ENCODE data around the gene XAGE3. TPM values are rescaled to one million over a fixed set of nuclear protein-coding genes. Genes with fewer than 3 reads are reported as not detected.
"Not testable (repeated sequence)": the region's sequence is repeated elsewhere in the genome, so short reads cannot be mapped to it uniquely, and the experiment has no call there.

The XAGE3 gene, protein sequence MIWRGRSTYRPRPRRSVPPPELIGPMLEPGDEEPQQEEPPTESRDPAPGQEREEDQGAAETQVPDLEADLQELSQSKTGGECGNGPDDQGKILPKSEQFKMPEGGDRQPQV
- not detected for total RNA-seq

- POLR2A ChIA-PET = no interaction called here
- CTCF ChIA-PET = no interaction called here
- peaks cover 9% of the 10 kb centered on the region for H3K27me3 Mint-ChIP-seq (ENCODE audit: low read depth)
- no peak for DNase-seq
- no peaks in the 10 kb centered on the region for H3K4me1 Mint-ChIP-seq (ENCODE audit: low read depth)
- H3K27ac Mint-ChIP-seq = no peak within 1 kb of the TSS
- no peak within 1 kb of the TSS for H3K4me3 Mint-ChIP-seq
- no peaks in the 10 kb centered on the region for H3K9me3 Mint-ChIP-seq (ENCODE audit: insufficient read depth)
- ATAC-seq = no peak
- no peaks in the 10 kb centered on the region for H3K36me3 Mint-ChIP-seq (ENCODE audit: low read depth)
Measured at GRCh38 chrX:52867610-52868348, at the start of gene XAGE3. TSS of gene XAGE3 (minus strand) at chrX:52868083. CDS start at chrX:52867133, 950 bp downstream.

DNA sequence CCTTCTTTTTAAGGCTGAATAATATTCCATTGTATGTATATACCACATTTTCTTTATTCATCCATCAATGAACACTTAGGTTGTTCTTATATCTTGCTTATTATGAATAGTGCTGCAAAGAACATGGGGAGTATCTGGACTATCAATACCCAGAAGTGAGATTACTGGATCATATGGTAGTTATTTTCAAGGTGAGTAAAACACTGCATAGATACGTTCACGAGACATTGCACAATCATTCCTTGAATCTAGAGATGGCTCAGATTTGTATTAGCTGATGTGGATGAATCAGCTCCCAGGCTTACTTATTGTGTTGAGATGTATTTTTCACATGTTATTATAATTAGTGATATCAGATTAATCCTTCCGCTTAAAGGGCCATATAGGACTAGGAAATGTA, 46.8 kb upstream of the XAGE3 start:
- H3K9me3 Mint-ChIP-seq (ENCODE audit: insufficient read depth); CTCF ChIA-PET; POLR2A ChIA-PET; DNase-seq; H3K36me3 Mint-ChIP-seq (ENCODE audit: low read depth); H3K4me1 Mint-ChIP-seq (ENCODE audit: low read depth); ATAC-seq; H3K27me3 Mint-ChIP-seq (ENCODE audit: low read depth); H3K4me3 Mint-ChIP-seq; H3K27ac Mint-ChIP-seq: not testable (repeated sequence)

GRCh38 chrX:52913681-52914080, 45.8 kb upstream of the XAGE3 start:
- H3K27ac Mint-ChIP-seq; H3K36me3 Mint-ChIP-seq (ENCODE audit: low read depth); DNase-seq; ATAC-seq; H3K27me3 Mint-ChIP-seq (ENCODE audit: low read depth); CTCF ChIA-PET; H3K4me3 Mint-ChIP-seq; POLR2A ChIA-PET; H3K9me3 Mint-ChIP-seq (ENCODE audit: insufficient read depth); H3K4me1 Mint-ChIP-seq (ENCODE audit: low read depth): not testable (repeated sequence)

- H3K36me3 Mint-ChIP-seq (ENCODE audit: low read depth); ATAC-seq; CTCF ChIA-PET; H3K4me1 Mint-ChIP-seq (ENCODE audit: low read depth); H3K9me3 Mint-ChIP-seq (ENCODE audit: insufficient read depth); H3K4me3 Mint-ChIP-seq; POLR2A ChIA-PET; H3K27ac Mint-ChIP-seq; DNase-seq; H3K27me3 Mint-ChIP-seq (ENCODE audit: low read depth): not testable (repeated sequence)
Measured at GRCh38 chrX:52909313-52909969, 41.6 kb upstream of the XAGE3 start.

GRCh38 chrX:52907900-52908299, 40.0 kb upstream of the XAGE3 start:
- H3K4me3 Mint-ChIP-seq; DNase-seq; CTCF ChIA-PET; H3K9me3 Mint-ChIP-seq (ENCODE audit: insufficient read depth); H3K36me3 Mint-ChIP-seq (ENCODE audit: low read depth); ATAC-seq; H3K4me1 Mint-ChIP-seq (ENCODE audit: low read depth); H3K27me3 Mint-ChIP-seq (ENCODE audit: low read depth); H3K27ac Mint-ChIP-seq; POLR2A ChIA-PET: not testable (repeated sequence)

DNA sequence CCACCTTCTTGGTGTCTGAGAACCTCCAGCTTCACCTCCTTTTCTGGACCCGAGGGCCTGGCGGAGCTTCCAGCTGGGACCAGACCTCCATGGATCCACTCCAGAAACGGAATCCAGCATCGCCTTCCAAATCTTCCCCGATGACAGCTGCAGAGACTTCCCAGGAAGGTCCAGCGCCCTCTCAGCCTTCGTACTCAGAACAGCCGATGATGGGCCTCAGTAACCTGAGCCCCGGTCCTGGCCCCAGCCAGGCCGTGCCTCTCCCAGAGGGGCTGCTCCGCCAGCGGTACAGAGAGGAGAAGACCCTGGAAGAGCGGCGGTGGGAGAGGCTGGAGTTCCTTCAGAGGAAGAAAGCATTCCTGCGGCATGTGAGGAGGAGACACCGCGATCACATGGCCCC, 39.3 kb upstream of the XAGE3 start:
- H3K27me3 Mint-ChIP-seq (ENCODE audit: low read depth); CTCF ChIA-PET; H3K36me3 Mint-ChIP-seq (ENCODE audit: low read depth); H3K4me1 Mint-ChIP-seq (ENCODE audit: low read depth); H3K4me3 Mint-ChIP-seq; DNase-seq; POLR2A ChIA-PET; H3K27ac Mint-ChIP-seq; ATAC-seq; H3K9me3 Mint-ChIP-seq (ENCODE audit: insufficient read depth): not testable (repeated sequence)

GRCh38 chrX:52906072-52906471, 38.2 kb upstream of the XAGE3 start:
- CTCF ChIA-PET; H3K9me3 Mint-ChIP-seq (ENCODE audit: insufficient read depth); H3K4me3 Mint-ChIP-seq; H3K27me3 Mint-ChIP-seq (ENCODE audit: low read depth); H3K36me3 Mint-ChIP-seq (ENCODE audit: low read depth); H3K27ac Mint-ChIP-seq; POLR2A ChIA-PET; DNase-seq; ATAC-seq; H3K4me1 Mint-ChIP-seq (ENCODE audit: low read depth): not testable (repeated sequence)

DNA sequence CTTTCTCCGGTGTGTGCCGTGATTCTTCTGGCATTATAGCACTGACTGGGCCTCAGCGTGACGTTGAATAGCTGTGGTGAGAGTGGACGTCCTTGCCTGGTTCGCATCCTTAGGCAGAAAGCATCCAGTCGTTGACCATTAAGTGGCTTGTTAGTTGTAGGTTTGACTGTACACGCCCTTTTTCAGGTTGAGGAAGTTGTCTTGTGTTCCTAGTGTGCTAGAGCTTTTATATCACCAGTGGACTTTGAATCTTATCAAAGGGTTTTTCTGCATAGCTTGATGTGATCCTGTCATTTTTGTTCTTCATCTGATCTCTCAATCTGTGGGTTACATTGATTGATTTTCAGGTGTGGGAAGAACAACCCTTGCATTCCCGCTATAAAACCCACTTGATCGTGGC, 37.6 kb upstream of the XAGE3 start:
- CTCF ChIA-PET; H3K27ac Mint-ChIP-seq; ATAC-seq; H3K36me3 Mint-ChIP-seq (ENCODE audit: low read depth); H3K27me3 Mint-ChIP-seq (ENCODE audit: low read depth); H3K9me3 Mint-ChIP-seq (ENCODE audit: insufficient read depth); DNase-seq; POLR2A ChIA-PET; H3K4me3 Mint-ChIP-seq; H3K4me1 Mint-ChIP-seq (ENCODE audit: low read depth): not testable (repeated sequence)

DNA sequence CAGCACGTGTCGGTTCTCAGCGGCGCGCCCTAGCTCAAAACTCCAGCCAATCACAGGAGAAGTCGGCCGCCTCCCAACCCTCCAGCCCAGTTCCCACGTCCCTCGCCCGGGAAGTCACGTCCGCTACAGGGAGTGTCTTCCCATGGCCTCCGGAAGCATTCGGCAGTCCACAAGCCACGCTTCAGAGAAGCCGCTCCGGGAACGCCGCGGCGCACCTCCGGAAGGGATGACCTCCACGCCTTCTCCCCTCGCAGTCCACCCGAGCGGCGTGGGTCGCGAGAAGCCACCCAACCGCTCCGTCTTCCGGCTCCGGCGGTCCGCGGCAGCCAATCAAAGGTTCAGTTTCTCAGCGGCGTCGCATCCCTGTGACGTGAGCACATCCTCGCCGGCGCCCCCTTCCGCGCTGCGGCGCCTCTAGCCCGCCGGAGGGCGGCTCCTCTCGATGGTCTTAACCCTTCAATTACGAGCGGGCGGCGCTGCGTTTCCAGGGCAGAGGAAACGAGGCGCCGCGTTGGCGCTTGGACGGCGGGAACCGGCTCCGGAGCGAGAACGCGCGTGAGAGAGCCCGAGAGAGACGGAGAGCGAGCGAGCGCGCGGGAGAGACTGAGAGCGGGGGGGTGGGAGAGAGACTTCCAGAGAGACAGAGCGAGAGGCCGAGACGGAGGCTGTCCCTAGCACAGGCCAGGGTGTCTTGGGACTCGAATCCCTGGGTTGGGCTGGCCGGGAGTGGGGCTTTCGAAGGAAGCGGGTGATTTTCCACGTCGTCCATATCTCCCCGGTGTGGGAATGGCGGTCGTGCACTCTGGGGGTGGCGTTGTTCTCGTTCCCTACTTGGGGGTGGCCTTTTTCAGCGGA, 29.2 kb upstream of the XAGE3 start, which contains the start of gene FAM156B:
Gene FAM156B (plus strand): TSS at position 476 of the 855 bp plus-strand sequence. CDS start 9,896 bp downstream, outside the sequence.
- POLR2A ChIA-PET; H3K4me1 Mint-ChIP-seq (ENCODE audit: low read depth); H3K27me3 Mint-ChIP-seq (ENCODE audit: low read depth); DNase-seq; H3K36me3 Mint-ChIP-seq (ENCODE audit: low read depth); CTCF ChIA-PET; H3K4me3 Mint-ChIP-seq; H3K27ac Mint-ChIP-seq; H3K9me3 Mint-ChIP-seq (ENCODE audit: insufficient read depth): not testable (repeated sequence)
- ATAC-seq = peak; percentile 92

- H3K9me3 Mint-ChIP-seq (ENCODE audit: insufficient read depth); CTCF ChIA-PET: not testable (repeated sequence)
- ATAC-seq = peak; percentile 17
Measured at GRCh38 chrX:52896438-52896837, 28.6 kb upstream of the XAGE3 start.

DNA sequence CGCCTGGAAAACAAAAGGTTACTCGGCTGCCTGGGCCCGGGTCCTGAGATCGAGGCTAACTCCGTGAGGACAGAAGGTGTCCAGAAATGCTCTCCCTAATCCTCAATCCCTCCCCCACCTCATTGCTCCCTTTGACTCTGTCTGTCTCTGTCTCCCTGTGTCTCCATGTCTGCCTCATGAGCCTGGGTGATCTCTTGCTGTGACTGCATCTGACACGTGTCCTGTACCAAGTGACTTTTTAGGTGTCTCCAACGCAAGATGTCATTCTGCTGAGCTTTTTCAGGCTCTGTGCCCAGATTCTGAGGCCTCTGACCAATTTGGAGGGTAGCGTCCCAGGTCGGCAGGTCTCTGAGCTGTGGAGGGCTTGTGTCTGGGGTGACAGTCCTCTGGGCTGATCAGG, 20.2 kb upstream of the XAGE3 start:
- H3K4me3 Mint-ChIP-seq; H3K36me3 Mint-ChIP-seq (ENCODE audit: low read depth); H3K27me3 Mint-ChIP-seq (ENCODE audit: low read depth); ATAC-seq; H3K9me3 Mint-ChIP-seq (ENCODE audit: insufficient read depth); DNase-seq; H3K27ac Mint-ChIP-seq; H3K4me1 Mint-ChIP-seq (ENCODE audit: low read depth); POLR2A ChIA-PET; CTCF ChIA-PET: not testable (repeated sequence)

More at GRCh38 chrX:52896438-52896837, 28.6 kb upstream of the XAGE3 start:
- H3K27ac Mint-ChIP-seq; POLR2A ChIA-PET; H3K4me1 Mint-ChIP-seq (ENCODE audit: low read depth); H3K27me3 Mint-ChIP-seq (ENCODE audit: low read depth); DNase-seq; H3K36me3 Mint-ChIP-seq (ENCODE audit: low read depth); H3K4me3 Mint-ChIP-seq: not testable (repeated sequence)

- H3K4me1 Mint-ChIP-seq (ENCODE audit: low read depth); H3K27ac Mint-ChIP-seq; POLR2A ChIA-PET; H3K27me3 Mint-ChIP-seq (ENCODE audit: low read depth); H3K4me3 Mint-ChIP-seq; CTCF ChIA-PET; DNase-seq; H3K9me3 Mint-ChIP-seq (ENCODE audit: insufficient read depth); ATAC-seq; H3K36me3 Mint-ChIP-seq (ENCODE audit: low read depth): not testable (repeated sequence)
Measured at GRCh38 chrX:52887459-52887858, 19.6 kb upstream of the XAGE3 start.

All from activated CD8-positive, alpha-beta T cell treated with anti-CD3 and anti-CD28 coated beads, Interleukin-2, amount 10 ng/mL, durations not matched to agents 7 days and 5 days (primary cell).